IMR-90 (cell line): ENCODE measurements around the gene LLGL1.

Experiments used
- BHLHE40 ChIP-seq: fragments of 150-350 bp; IDR thresholded peaks from 2 replicates; pipeline ENCODE4 v1.6.1; 2016; ENCODE audit warnings: mild to moderate bottlenecking, low read depth, low read length
- CEBPB ChIP-seq: IDR thresholded peaks from 2 replicates; pipeline ENCODE4 v1.6.1; 2012; ENCODE audit warnings: low read depth, low read length, improper control_type of control experiment
- FOS ChIP-seq: fragments of 150-350 bp; IDR thresholded peaks from 2 replicates; pipeline ENCODE4 v1.6.1; 2016; ENCODE audit warnings: low read depth, low read length
- MAFK ChIP-seq: IDR thresholded peaks from 2 replicates; pipeline ENCODE4 v1.6.1; 2012; ENCODE audit warnings: low read depth, low read length, improper control_type of control experiment
- MAZ ChIP-seq: IDR thresholded peaks from 2 replicates; pipeline ENCODE4 v1.6.1; 2012; ENCODE audit warnings: low read depth, mild to moderate bottlenecking, low read length, improper control_type of control experiment, moderate library complexity, borderline replicate concordance
- MXI1 ChIP-seq: IDR thresholded peaks from 2 replicates; pipeline ENCODE4 v1.6.1; 2012; ENCODE audit warnings: low read depth, mild to moderate bottlenecking, low read length, moderate library complexity, borderline replicate concordance
- POLR2A ChIP-seq: IDR thresholded peaks from 2 replicates; pipeline ENCODE4 v1.6.1; 2012; ENCODE audit warnings: mild to moderate bottlenecking, low read depth, low read length
- TF ChIP-seq, protein P1 (sequence below): conservative IDR thresholded peaks from 2 replicates; pipeline ENCODE4 v1.5.1; 2012; ENCODE audit warnings: mild to moderate bottlenecking, low read depth, low read length, improper control_type of control experiment
- TF ChIP-seq, protein P2 (sequence below): fragments of 150-350 bp; IDR thresholded peaks from 2 replicates; pipeline ENCODE4 v1.6.1; 2017; ENCODE audit warnings: mild to moderate bottlenecking, antibody characterized with exemption, low read length, low read depth

DNA sequence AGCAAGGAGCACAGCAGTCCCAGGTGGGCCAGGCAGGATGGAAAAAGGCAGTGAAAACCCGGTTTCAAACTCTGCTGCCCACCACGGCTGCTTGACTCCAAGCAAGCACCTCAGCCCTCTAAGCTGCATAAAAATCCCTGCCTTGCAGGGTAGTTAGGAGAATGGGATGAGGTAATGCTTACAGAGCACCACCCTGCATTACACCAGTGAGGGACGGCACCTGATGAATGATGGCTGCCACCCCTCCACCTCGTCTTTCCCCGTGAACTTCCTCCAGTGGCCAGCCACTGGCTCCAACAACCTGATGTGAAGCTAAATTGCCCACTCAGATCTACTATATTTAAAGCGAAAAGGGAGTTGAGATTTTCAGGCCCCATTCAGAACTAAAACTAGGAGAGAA lies 56.4 kb downstream of the LLGL1 start:
- TF ChIP-seq, protein P1, sequence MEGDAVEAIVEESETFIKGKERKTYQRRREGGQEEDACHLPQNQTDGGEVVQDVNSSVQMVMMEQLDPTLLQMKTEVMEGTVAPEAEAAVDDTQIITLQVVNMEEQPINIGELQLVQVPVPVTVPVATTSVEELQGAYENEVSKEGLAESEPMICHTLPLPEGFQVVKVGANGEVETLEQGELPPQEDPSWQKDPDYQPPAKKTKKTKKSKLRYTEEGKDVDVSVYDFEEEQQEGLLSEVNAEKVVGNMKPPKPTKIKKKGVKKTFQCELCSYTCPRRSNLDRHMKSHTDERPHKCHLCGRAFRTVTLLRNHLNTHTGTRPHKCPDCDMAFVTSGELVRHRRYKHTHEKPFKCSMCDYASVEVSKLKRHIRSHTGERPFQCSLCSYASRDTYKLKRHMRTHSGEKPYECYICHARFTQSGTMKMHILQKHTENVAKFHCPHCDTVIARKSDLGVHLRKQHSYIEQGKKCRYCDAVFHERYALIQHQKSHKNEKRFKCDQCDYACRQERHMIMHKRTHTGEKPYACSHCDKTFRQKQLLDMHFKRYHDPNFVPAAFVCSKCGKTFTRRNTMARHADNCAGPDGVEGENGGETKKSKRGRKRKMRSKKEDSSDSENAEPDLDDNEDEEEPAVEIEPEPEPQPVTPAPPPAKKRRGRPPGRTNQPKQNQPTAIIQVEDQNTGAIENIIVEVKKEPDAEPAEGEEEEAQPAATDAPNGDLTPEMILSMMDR = no peak
- TF ChIP-seq, protein P2, sequence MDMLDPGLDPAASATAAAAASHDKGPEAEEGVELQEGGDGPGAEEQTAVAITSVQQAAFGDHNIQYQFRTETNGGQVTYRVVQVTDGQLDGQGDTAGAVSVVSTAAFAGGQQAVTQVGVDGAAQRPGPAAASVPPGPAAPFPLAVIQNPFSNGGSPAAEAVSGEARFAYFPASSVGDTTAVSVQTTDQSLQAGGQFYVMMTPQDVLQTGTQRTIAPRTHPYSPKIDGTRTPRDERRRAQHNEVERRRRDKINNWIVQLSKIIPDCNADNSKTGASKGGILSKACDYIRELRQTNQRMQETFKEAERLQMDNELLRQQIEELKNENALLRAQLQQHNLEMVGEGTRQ = no peak
- TF ChIP-seq POLR2A (no peak), MAZ (no peak), MXI1 (no peak), FOS (no peak), CEBPB (no peak), BHLHE40 (no peak), MAFK (no peak)
